NT2/D1 (cell line): ENCODE data around the gene TDRD7.

ENCODE experiments used
- SUZ12 ChIP-seq: IDR thresholded peaks from 2 replicates; pipeline ENCODE4 v1.6.1; 2011; ENCODE audit not compliant: insufficient read length, insufficient read depth; ENCODE audit errors: extremely low read depth
- YY1 ChIP-seq: IDR thresholded peaks from 2 replicates; pipeline ENCODE4 v1.6.1; 2011; ENCODE audit not compliant: insufficient read length, insufficient read depth
- ZNF274 ChIP-seq: IDR thresholded peaks from 2 replicates; pipeline ENCODE4 v1.6.1; 2011; ENCODE audit warnings: mild to moderate bottlenecking, low read depth, low read length

- no peak for TF ChIP-seq YY1
- no peak for TF ChIP-seq ZNF274
- no peak for TF ChIP-seq SUZ12
Measured at GRCh38 chr9:97388721-97389238, 23.1 kb upstream of the TDRD7 start.
